A673 (cell line): ENCODE measurements around the gene GALNTL6. TPM values are rescaled to one million over a fixed set of nuclear protein-coding genes. Genes with fewer than 3 reads are reported as not detected.
A peak's percentile ranks its signal among the peaks of the same experiment; 100 is the strongest.

Source experiments
- BruUV-seq: library from RNA; stranded (reverse); fragments of 400-500 nt; replicated peaks from 2 replicates; lab custom pipeline; 2021; lab: Mats Ljungman, UMichigan
- CTCF ChIA-PET: fragments of 300-600 bp; sonication (Branson Sonifier 250); formaldehyde crosslinking; loops from one replicate; lab custom pipeline; 2022; ENCODE audit warnings: antibody characterized with exemption; lab: Charles Lee
- POLR2A ChIA-PET: fragments of 300-600 bp; sonication (Branson Sonifier 250); formaldehyde crosslinking; loops from one replicate; lab custom pipeline; 2022; ENCODE audit warnings: antibody characterized with exemption; ENCODE audit not compliant: low non-redundant PET; lab: Charles Lee
- DNase-seq: peaks from one replicate; pipeline ENCODE4 v3.0.0-alpha.2; 2015; ENCODE audit warnings: low spot score
- H3K27ac ChIP-seq: fragments of 200-600 bp; sonication (generic); 2 replicates; pipeline ENCODE4 v1.5.1; 2016; ENCODE audit warnings: mixed run types, low read depth, mild to moderate bottlenecking, mixed read lengths, antibody characterized with exemption, low read length; ENCODE audit not compliant: poor library complexity, severe bottlenecking
- H3K27me3 ChIP-seq: fragments of 200-600 bp; sonication (generic); replicated peaks from 2 replicates; pipeline ENCODE4 v1.6.1; 2017; ENCODE audit warnings: mixed run types, low read depth, mild to moderate bottlenecking, mixed read lengths, antibody characterized with exemption, low read length; ENCODE audit not compliant: insufficient read depth, poor library complexity
- H3K36me3 ChIP-seq: fragments of 200-600 bp; sonication (generic); 2 replicates; pipeline ENCODE4 v1.6.1; 2016; ENCODE audit warnings: mixed run types, mild to moderate bottlenecking, mixed read lengths, antibody characterized with exemption, low read length; ENCODE audit not compliant: insufficient read depth, poor library complexity, severe bottlenecking
- H3K4me1 ChIP-seq: fragments of 200-600 bp; sonication (generic); 2 replicates; pipeline ENCODE4 v1.6.1; 2017; ENCODE audit warnings: mixed run types, mild to moderate bottlenecking, mixed read lengths, antibody characterized with exemption, low read length; ENCODE audit not compliant: insufficient read depth, poor library complexity, severe bottlenecking
- H3K4me3 ChIP-seq: fragments of 200-600 bp; sonication (generic); 2 replicates; pipeline ENCODE4 v1.5.1; 2016; ENCODE audit warnings: low read depth, mixed run types, mild to moderate bottlenecking, mixed read lengths, low read length; ENCODE audit not compliant: poor library complexity, severe bottlenecking
- H3K9me3 ChIP-seq: fragments of 200-600 bp; sonication (generic); 2 replicates; pipeline ENCODE4 v1.6.1; 2016; ENCODE audit warnings: mixed run types, low read depth, mild to moderate bottlenecking, mixed read lengths, antibody characterized with exemption, low read length; ENCODE audit not compliant: poor library complexity, severe bottlenecking
- CTCF ChIP-seq: fragments of 300-800, 200-600 bp; sonication (generic); conservative IDR thresholded peaks from 2 replicates; pipeline ENCODE4 v1.5.1; 2017; ENCODE audit warnings: low read depth, mild to moderate bottlenecking, antibody characterized with exemption, low read length, moderate library complexity, mixed read lengths
- EZH2 ChIP-seq: fragments of 200-600 bp; sonication (generic); IDR thresholded peaks from 2 replicates; pipeline ENCODE4 v1.6.1; 2017; ENCODE audit warnings: borderline replicate concordance, low read depth, mild to moderate bottlenecking, mixed read lengths, antibody characterized with exemption, low read length; ENCODE audit not compliant: poor library complexity, severe bottlenecking
- intact Hi-C: fragments of 100-400 bp; cut with micrococcal nuclease; formaldehyde crosslinking; loops from one replicate; pipeline ENCODE4 v1.10.0; 2022; ENCODE audit not compliant: unreplicated experiment
- total RNA-seq: library from RNA; stranded (reverse); gene quantifications from 2 replicates; pipeline ENCODE4 v1.2.3, GENCODE V29; 2021

The GALNTL6 gene
- total RNA-seq, 1 experiment from 2014 or later = 0.30 TPM

GRCh38 chr4:172007889-172008288 is 194.7 kb downstream of the GALNTL6 start:
- DNase-seq = no peak
- peaks cover 43% of the 10 kb centered on the region for H3K4me1 ChIP-seq
- no peaks in the 10 kb centered on the region for H3K9me3 ChIP-seq
- TF ChIP-seq EZH2 (no peak), CTCF (no peak)
- H3K27ac ChIP-seq = no peak overlapping the region
- CTCF ChIA-PET = no interaction called here
- intact Hi-C loops = no loop called here
- H3K27me3 ChIP-seq = no peaks in the 10 kb centered on the region
- BruUV-seq = no TSS peak
- POLR2A ChIA-PET = no interaction called here
- H3K36me3 ChIP-seq = no peaks in the 10 kb centered on the region
- no peak overlapping the region for H3K4me3 ChIP-seq

GRCh38 chr4:172009446-172010230 is 196.4 kb downstream of the GALNTL6 start:
- Histone ChIP-seq H3K9me3 (peaks cover 5% of the 10 kb centered on the region), H3K27me3 (no peaks in the 10 kb centered on the region), H3K4me1 (peaks cover 43% of the 10 kb centered on the region), H3K36me3 (no peaks in the 10 kb centered on the region), H3K27ac (no peak overlapping the region), H3K4me3 (no peak overlapping the region)
- TF ChIP-seq EZH2 (no peak), CTCF (no peak)
- no peak for DNase-seq
- intact Hi-C loops = no loop called here
- BruUV-seq = no TSS peak
- ChIA-PET CTCF (no interaction called here), POLR2A (no interaction called here)

- Histone ChIP-seq H3K27ac (peak overlapping the region; percentile 57), H3K36me3 (no peaks in the 10 kb centered on the region), H3K27me3 (no peaks in the 10 kb centered on the region), H3K4me1 (peaks cover 43% of the 10 kb centered on the region), H3K9me3 (peaks cover 6% of the 10 kb centered on the region), H3K4me3 (no peak overlapping the region)
- ChIA-PET POLR2A (no interaction called here), CTCF (no interaction called here)
- TF ChIP-seq EZH2 = no peak
- TF ChIP-seq CTCF = no peak
- intact Hi-C loops = no loop called here
- no TSS peak for BruUV-seq
- DNase-seq = peak; percentile 92
Observed at GRCh38 chr4:172011196-172011595, 198.0 kb downstream of the GALNTL6 start.
